ENCODE data around the gene BEST1.

Gene BEST1

GRCh38 chr11:61930933-61931332, 19.2 kb upstream of the BEST1 start:
- Histone ChIP-seq H3K27ac (ENCODE audit: low read depth, low read length) (no peak overlapping the region), H3K79me2 (ENCODE audit: control insufficient read depth, low read length) (no peaks in the 10 kb centered on the region), H3K36me3 (ENCODE audit: control insufficient read depth, low read length) (no peaks in the 10 kb centered on the region), H3K4me2 (ENCODE audit: low read length) (no peak overlapping the region), H3K27me3 (ENCODE audit: control insufficient read depth, low read length) (peaks cover 18% of the 10 kb centered on the region), H3K4me3 (ENCODE audit: low read length) (no peak overlapping the region), H3F3A (ENCODE audit: control insufficient read depth, insufficient read depth) (no peaks in the 10 kb centered on the region), H4K20me1 (ENCODE audit: control insufficient read depth, insufficient read depth, low read depth, low read length) (no peaks in the 10 kb centered on the region), H3K9me2 (replicated peaks; ENCODE audit: control insufficient read depth, low read length) (no peaks in the 10 kb centered on the region), H3K9me3 (ENCODE audit: control insufficient read depth, insufficient read depth, low read length) (no peaks in the 10 kb centered on the region), H3K4me1 (ENCODE audit: control insufficient read depth, low read length) (no peaks in the 10 kb centered on the region)
- no peak for TF ChIP-seq EZH2phosphoT487 (IDR thresholded peaks at IDR 0.05; ENCODE audit: borderline replicate concordance, low read length)
- TF ChIP-seq, protein P1, sequence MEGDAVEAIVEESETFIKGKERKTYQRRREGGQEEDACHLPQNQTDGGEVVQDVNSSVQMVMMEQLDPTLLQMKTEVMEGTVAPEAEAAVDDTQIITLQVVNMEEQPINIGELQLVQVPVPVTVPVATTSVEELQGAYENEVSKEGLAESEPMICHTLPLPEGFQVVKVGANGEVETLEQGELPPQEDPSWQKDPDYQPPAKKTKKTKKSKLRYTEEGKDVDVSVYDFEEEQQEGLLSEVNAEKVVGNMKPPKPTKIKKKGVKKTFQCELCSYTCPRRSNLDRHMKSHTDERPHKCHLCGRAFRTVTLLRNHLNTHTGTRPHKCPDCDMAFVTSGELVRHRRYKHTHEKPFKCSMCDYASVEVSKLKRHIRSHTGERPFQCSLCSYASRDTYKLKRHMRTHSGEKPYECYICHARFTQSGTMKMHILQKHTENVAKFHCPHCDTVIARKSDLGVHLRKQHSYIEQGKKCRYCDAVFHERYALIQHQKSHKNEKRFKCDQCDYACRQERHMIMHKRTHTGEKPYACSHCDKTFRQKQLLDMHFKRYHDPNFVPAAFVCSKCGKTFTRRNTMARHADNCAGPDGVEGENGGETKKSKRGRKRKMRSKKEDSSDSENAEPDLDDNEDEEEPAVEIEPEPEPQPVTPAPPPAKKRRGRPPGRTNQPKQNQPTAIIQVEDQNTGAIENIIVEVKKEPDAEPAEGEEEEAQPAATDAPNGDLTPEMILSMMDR (IDR thresholded peaks at IDR 0.05; ENCODE audit: low read depth, low read length, poor library complexity, severe bottlenecking): no peak

DNA sequence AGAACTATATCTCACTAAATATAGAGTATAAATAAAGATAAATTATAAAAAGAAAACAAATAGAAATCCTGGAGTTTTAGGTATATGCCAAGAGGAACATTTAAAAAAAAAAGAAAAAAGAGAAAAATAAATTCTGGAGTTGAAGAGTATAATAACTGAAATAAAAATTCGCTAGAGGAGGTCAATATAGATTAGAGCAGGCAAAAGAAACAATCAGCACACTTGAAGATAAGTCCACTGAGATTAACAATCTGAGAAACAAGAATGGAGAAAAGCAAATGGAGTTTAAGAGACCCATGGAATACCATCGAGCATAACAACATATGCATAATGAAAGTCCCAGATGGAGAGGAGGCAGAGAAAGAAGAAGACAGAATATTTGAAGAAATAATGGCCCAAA, 14.3 kb upstream of the BEST1 start:
- Histone ChIP-seq H3K9me3 (ENCODE audit: control insufficient read depth, insufficient read depth, low read length) (peaks cover 5% of the 10 kb centered on the region), H3K4me3 (ENCODE audit: low read length) (no peak overlapping the region), H3K36me3 (ENCODE audit: control insufficient read depth, low read length) (no peaks in the 10 kb centered on the region), H3K4me1 (ENCODE audit: control insufficient read depth, low read length) (no peaks in the 10 kb centered on the region), H3K9me2 (replicated peaks; ENCODE audit: control insufficient read depth, low read length) (no peaks in the 10 kb centered on the region), H3K27me3 (ENCODE audit: control insufficient read depth, low read length) (peaks cover 11% of the 10 kb centered on the region), H3F3A (ENCODE audit: control insufficient read depth, insufficient read depth) (no peaks in the 10 kb centered on the region), H4K20me1 (ENCODE audit: control insufficient read depth, insufficient read depth, low read depth, low read length) (no peaks in the 10 kb centered on the region), H3K4me2 (ENCODE audit: low read length) (no peak overlapping the region), H3K27ac (ENCODE audit: low read depth, low read length) (no peak overlapping the region), H3K79me2 (ENCODE audit: control insufficient read depth, low read length) (no peaks in the 10 kb centered on the region)
- TF ChIP-seq, protein P1 (IDR thresholded peaks at IDR 0.05; ENCODE audit: low read depth, low read length, poor library complexity, severe bottlenecking): no peak
- no peak for TF ChIP-seq EZH2phosphoT487 (IDR thresholded peaks at IDR 0.05; ENCODE audit: borderline replicate concordance, low read length)

DNA sequence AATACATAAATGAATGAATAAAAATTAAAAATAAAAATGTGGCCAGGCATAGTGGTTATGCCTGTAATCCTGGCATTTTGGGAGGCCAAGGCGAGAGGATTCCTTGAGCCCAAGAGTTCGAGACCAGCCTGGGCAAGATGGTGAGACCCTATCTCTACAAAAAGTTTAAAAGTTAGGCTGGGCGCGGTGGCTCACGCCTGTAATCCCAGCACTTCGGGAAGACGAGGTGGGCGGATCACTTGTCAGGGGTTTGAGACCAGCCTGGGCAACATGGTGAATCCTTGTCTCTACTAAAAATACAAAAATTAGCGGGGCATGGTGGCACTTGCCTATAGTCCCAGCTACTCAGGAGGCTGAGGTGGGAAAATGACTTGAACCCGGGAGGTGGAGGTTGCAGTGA, 9.7 kb upstream of the BEST1 start:
- Histone ChIP-seq H3K9me2 (replicated peaks; ENCODE audit: control insufficient read depth, low read length) (no peaks in the 10 kb centered on the region), H3K36me3 (ENCODE audit: control insufficient read depth, low read length) (no peaks in the 10 kb centered on the region), H3K4me3 (ENCODE audit: low read length) (no peak overlapping the region), H3K4me2 (ENCODE audit: low read length) (no peak overlapping the region), H4K20me1 (ENCODE audit: control insufficient read depth, insufficient read depth, low read depth, low read length) (no peaks in the 10 kb centered on the region), H3K79me2 (ENCODE audit: control insufficient read depth, low read length) (no peaks in the 10 kb centered on the region), H3F3A (ENCODE audit: control insufficient read depth, insufficient read depth) (no peaks in the 10 kb centered on the region), H3K9me3 (ENCODE audit: control insufficient read depth, insufficient read depth, low read length) (peaks cover 5% of the 10 kb centered on the region), H3K4me1 (ENCODE audit: control insufficient read depth, low read length) (no peaks in the 10 kb centered on the region; the same call in 1 of the 2 replicates), H3K27me3 (ENCODE audit: control insufficient read depth, low read length) (peaks cover 5% of the 10 kb centered on the region; the same call in 1 of the 2 replicates), H3K27ac (ENCODE audit: low read depth, low read length) (no peak overlapping the region)
- TF ChIP-seq EZH2phosphoT487 (IDR thresholded peaks at IDR 0.05; ENCODE audit: borderline replicate concordance, low read length): no peak
- TF ChIP-seq, protein P1 (IDR thresholded peaks at IDR 0.05; ENCODE audit: low read depth, low read length, poor library complexity, severe bottlenecking): no peak

All from DOHH2 (cell line).